ENCODE data around the gene EXOSC3. TPM values are rescaled to one million over a fixed set of nuclear protein-coding genes. Genes with fewer than 3 reads are reported as not detected.

EXOSC3 gene
- total RNA-seq, 1 experiment from 2014 or later: 44.8 TPM

DNA sequence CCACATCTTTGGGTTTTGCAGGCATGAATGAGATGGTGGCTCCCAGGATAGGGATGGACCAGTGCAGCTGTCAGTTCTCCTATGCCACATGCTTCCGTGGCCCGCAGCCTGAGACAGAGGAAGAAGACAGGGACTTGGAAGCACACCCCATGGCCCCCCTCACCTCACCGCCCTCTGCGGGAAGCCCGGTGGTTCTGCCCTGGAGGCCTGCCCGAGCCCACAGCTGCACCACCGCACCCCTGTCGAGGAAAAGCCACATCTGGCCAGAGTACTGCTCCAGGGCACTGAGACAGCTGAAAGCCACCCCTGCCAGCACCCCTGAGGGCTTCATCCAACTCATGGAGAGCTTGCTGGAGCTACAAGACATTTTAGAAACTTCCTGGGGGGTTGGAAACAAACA is 38.9 kb downstream of the EXOSC3 start:
- no TSS peak for BruUV-seq (replicated peaks)
- no peak overlapping the region for H3K27ac Mint-ChIP-seq (ENCODE audit: low read depth, unreplicated experiment)
- H3K4me3 Mint-ChIP-seq (ENCODE audit: unreplicated experiment): no peak overlapping the region
- ChIA-PET POLR2A (interaction anchor here (0.7 to 1.5 kb wide), 3 partner anchors 9 to 151 kb away, joined by 3 to 6 read pairs (median 5); no protein-coding TSS in a partner anchor), CTCF (interaction anchor here (0.6 to 1.2 kb wide), 4 partner anchors 9 to 552 kb away, joined by 3 to 4 read pairs (median 3); no protein-coding TSS in a partner anchor)
- H3K36me3 Mint-ChIP-seq (ENCODE audit: insufficient read depth, unreplicated experiment): no peaks in the 10 kb centered on the region
- intact Hi-C loops (cut with micrococcal nuclease): no loop called here
- no peaks in the 10 kb centered on the region for H3K4me1 Mint-ChIP-seq (ENCODE audit: insufficient read depth, unreplicated experiment)
- TF ChIP-seq, protein P1, sequence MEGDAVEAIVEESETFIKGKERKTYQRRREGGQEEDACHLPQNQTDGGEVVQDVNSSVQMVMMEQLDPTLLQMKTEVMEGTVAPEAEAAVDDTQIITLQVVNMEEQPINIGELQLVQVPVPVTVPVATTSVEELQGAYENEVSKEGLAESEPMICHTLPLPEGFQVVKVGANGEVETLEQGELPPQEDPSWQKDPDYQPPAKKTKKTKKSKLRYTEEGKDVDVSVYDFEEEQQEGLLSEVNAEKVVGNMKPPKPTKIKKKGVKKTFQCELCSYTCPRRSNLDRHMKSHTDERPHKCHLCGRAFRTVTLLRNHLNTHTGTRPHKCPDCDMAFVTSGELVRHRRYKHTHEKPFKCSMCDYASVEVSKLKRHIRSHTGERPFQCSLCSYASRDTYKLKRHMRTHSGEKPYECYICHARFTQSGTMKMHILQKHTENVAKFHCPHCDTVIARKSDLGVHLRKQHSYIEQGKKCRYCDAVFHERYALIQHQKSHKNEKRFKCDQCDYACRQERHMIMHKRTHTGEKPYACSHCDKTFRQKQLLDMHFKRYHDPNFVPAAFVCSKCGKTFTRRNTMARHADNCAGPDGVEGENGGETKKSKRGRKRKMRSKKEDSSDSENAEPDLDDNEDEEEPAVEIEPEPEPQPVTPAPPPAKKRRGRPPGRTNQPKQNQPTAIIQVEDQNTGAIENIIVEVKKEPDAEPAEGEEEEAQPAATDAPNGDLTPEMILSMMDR (IDR thresholded peaks at IDR 0.05; ENCODE audit: unreplicated experiment): no peak
- no peaks in the 10 kb centered on the region for H3K9me3 Mint-ChIP-seq (ENCODE audit: unreplicated experiment)
- H3K27me3 Mint-ChIP-seq (ENCODE audit: insufficient read depth, unreplicated experiment): no peaks in the 10 kb centered on the region
- no peak for DNase-seq (ENCODE audit: unreplicated experiment)

DNA sequence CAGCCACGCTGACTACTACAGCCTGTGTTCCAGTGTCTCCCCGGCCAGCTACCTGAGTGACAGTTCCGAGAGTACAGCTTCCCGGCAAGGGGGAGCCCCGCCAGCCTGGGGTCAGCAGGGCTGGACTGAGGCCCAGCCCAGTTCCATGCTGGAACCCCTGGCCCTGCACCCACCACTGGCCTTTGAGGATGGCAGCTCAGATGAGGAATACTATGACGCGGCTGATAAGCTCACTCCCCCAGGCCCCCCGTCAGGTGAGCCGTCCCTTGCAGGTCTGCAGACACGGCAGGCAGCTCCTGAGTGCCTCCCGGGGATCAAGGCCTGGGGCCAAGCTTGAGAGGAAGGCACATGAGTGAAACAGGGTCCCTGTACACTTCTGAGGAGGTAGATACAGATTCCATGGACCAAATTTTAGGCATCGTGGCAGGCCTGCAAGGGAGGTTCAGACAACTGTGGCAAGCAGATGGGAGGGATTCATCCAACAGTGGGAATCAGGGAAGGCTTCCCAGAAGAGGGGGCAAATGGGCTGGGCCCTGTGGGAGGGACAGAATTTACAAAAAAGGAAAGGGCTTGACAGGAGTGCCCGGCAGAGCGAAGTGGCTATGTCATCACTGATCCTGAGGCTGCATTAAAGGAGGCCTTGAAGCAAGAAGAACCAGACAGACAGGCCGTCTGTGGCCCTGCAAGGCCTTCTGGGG is 44.1 kb downstream of the EXOSC3 start:
- ChIA-PET POLR2A (interaction anchor here (0.5 kb wide), 1 partner anchor 148 kb away, joined by 3 read pairs; the partner anchor contains the start of gene TOMM5), CTCF (no interaction called here)
- no peaks in the 10 kb centered on the region for H3K36me3 Mint-ChIP-seq (ENCODE audit: insufficient read depth, unreplicated experiment)
- intact Hi-C loops (cut with micrococcal nuclease): no loop called here
- H3K27me3 Mint-ChIP-seq (ENCODE audit: insufficient read depth, unreplicated experiment): no peaks in the 10 kb centered on the region
- no peak for DNase-seq (ENCODE audit: unreplicated experiment)
- no peak overlapping the region for H3K27ac Mint-ChIP-seq (ENCODE audit: low read depth, unreplicated experiment)
- TF ChIP-seq, protein P1 (IDR thresholded peaks at IDR 0.05; ENCODE audit: unreplicated experiment): no peak
- H3K4me3 Mint-ChIP-seq (ENCODE audit: unreplicated experiment): no peak overlapping the region
- H3K9me3 Mint-ChIP-seq (ENCODE audit: unreplicated experiment): no peaks in the 10 kb centered on the region
- no TSS peak for BruUV-seq (replicated peaks)
- no peaks in the 10 kb centered on the region for H3K4me1 Mint-ChIP-seq (ENCODE audit: insufficient read depth, unreplicated experiment)

DNA sequence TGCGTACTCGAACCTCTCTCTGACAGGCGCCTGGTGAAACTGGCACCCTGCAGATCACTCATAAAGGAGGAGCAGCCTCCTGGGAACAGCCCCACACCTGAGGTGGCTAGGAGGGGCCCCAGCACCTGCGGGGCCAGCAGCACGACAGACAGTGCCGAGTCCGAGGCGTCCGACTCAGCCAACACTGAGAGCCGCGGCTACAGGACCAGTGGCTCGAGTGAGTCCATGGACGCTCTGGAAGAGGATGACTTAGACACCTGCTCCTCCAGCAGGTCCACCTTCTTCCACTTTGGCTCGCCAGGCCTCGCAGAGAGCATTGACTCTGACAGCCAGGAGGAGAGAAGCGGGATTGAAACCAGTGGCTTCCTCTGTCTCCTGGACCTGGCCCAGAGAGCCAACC is 44.7 kb downstream of the EXOSC3 start:
- intact Hi-C loops (cut with micrococcal nuclease): no loop called here
- H3K4me3 Mint-ChIP-seq (ENCODE audit: unreplicated experiment): no peak overlapping the region
- ChIA-PET POLR2A (no interaction called here), CTCF (no interaction called here)
- H3K27me3 Mint-ChIP-seq (ENCODE audit: insufficient read depth, unreplicated experiment): no peaks in the 10 kb centered on the region
- H3K4me1 Mint-ChIP-seq (ENCODE audit: insufficient read depth, unreplicated experiment): no peaks in the 10 kb centered on the region
- no TSS peak for BruUV-seq (replicated peaks)
- no peaks in the 10 kb centered on the region for H3K9me3 Mint-ChIP-seq (ENCODE audit: unreplicated experiment)
- DNase-seq (ENCODE audit: unreplicated experiment): no peak
- H3K27ac Mint-ChIP-seq (ENCODE audit: low read depth, unreplicated experiment): no peak overlapping the region
- TF ChIP-seq, protein P1 (IDR thresholded peaks at IDR 0.05; ENCODE audit: unreplicated experiment): no peak
- H3K36me3 Mint-ChIP-seq (ENCODE audit: insufficient read depth, unreplicated experiment): no peaks in the 10 kb centered on the region

DNA sequence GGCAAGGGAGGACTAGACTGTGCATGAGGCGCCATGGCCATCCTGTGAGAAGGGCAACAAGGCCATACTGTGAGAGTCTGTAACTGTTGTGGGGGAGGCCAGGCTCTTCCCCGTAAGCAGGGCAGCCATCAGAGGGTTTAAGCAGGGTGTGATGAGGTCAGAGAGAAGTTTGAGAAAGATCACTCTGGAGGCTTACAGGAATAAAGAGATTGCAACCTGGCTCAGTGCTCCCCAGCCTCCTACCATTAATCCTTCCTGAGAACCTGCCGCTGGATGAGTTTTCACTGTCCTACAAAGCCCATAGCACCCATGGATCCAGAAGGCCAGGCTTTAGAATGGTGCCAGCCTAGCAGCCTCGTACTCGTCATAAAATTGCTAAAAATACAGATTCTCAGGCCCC is 45.6 kb downstream of the EXOSC3 start:
- Mint-ChIP-seq H3K27me3 (ENCODE audit: insufficient read depth, unreplicated experiment) (peaks cover 5% of the 10 kb centered on the region), H3K4me1 (ENCODE audit: insufficient read depth, unreplicated experiment) (no peaks in the 10 kb centered on the region), H3K9me3 (ENCODE audit: unreplicated experiment) (no peaks in the 10 kb centered on the region), H3K36me3 (ENCODE audit: insufficient read depth, unreplicated experiment) (no peaks in the 10 kb centered on the region), H3K27ac (ENCODE audit: low read depth, unreplicated experiment) (no peak overlapping the region), H3K4me3 (ENCODE audit: unreplicated experiment) (no peak overlapping the region)
- ChIA-PET POLR2A (no interaction called here), CTCF (no interaction called here)
- BruUV-seq (replicated peaks): no TSS peak
- TF ChIP-seq, protein P1 (IDR thresholded peaks at IDR 0.05; ENCODE audit: unreplicated experiment): no peak
- intact Hi-C loops (cut with micrococcal nuclease): no loop called here
- DNase-seq (ENCODE audit: unreplicated experiment): no peak
